ENCODE measurements around the gene UVSSA. TPM values are rescaled to one million over a fixed set of nuclear protein-coding genes. Genes with fewer than 3 reads are reported as not detected.

Gene UVSSA
- total and polyA plus RNA-seq, 12 donors = 2.4 to 11.9 (median 6.6) TPM

- H3K4me1 ChIP-seq = peaks cover 0 to 28% (median 18%) of the 10 kb centered on the region in 9 donors
- DNase-seq = no peak
- WGBS, 2 donors = 27 to 34% methylated on average over 14 of the region's 14 CpGs
- ATAC-seq = no peak
- H3K4me3 ChIP-seq = no peak overlapping the region
- intact Hi-C loops (cut with DNase I) = no loop called here
- peaks cover 50 to 100% (median 98%) of the 10 kb centered on the region in 7 donors for H3K27me3 ChIP-seq
- H3K9me3 ChIP-seq = no peaks in the 10 kb centered on the region
- H3K36me3 ChIP-seq = no peaks in the 10 kb centered on the region
- no peak for TF ChIP-seq CTCF (IDR thresholded peaks at IDR 0.05)
- no peak overlapping the region for H3K27ac ChIP-seq
Measured at GRCh38 chr4:1409079-1409478, 62.1 kb downstream of the UVSSA start.

DNA sequence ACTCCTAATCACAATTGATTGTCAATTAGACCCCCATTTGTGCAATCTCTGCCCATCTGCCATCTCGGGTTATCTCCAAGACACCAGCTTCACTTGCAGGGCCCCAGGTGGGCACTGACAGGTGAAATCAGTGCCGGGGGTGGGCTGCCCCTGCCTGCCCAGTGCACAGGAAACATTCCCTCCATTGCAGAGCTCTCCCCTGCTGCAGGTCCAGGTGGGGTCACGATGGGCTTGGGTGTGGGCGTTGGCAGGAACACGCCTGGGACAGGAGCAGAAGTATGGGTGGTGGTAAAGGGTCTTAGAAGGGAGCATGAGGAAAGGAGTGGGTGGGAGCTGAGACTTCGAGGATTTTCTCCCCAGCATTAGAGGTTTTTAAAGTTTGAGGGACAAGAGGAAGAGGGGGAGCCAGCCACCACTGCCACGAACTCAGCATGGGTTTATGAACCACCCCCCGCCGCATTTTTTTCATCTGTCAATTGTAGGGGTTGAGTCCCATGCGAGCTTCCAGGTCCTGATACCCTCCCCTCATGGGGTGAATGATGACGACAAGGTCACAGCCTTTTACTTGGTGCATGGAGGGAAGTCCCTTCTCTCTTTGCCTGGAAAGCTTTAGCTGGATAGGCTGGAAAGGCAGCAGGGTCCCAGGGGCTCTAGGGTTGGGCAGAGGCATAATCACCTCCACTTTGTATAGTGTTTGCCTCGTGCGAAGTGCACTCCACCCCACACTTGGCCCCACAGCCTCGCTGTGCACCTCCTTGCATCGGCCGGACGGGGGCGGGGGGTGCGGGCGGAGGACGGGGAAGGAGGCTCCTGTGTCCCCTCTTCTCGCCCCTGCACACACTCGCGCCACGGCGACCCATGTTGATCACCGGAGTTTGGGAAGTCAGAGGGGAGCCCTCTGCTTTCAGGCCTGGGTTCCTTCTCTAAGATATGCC is 62.8 kb downstream of the UVSSA start:
- no peak for TF ChIP-seq CTCF (IDR thresholded peaks at IDR 0.05)
- Histone ChIP-seq H3K27me3 (peaks cover 45 to 97% (median 94%) of the 10 kb centered on the region in 7 donors), H3K9me3 (no peaks in the 10 kb centered on the region), H3K4me3 (no peak overlapping the region), H3K27ac (no peak overlapping the region), H3K4me1 (peaks cover 0 to 21% (median 12%) of the 10 kb centered on the region in 9 donors), H3K36me3 (no peaks in the 10 kb centered on the region)
- WGBS, 2 donors = 39 to 44% methylated on average over 27 of the region's 27 CpGs
- DNase-seq (no peak), ATAC-seq (no peak)
- intact Hi-C loops (cut with DNase I) = no loop called here

- WGBS, 2 donors = 21% methylated on average over 48 of the region's 48 CpGs
- ATAC-seq (peak; percentile 71 to 87 (median 82)), DNase-seq (peak; percentile 44 to 63)
- Histone ChIP-seq H3K27ac (no peak overlapping the region), H3K4me1 (peaks cover 0 to 13% (median 5%) of the 10 kb centered on the region in 9 donors), H3K4me3 (no peak overlapping the region), H3K36me3 (no peaks in the 10 kb centered on the region), H3K9me3 (no peaks in the 10 kb centered on the region), H3K27me3 (peaks cover 38 to 97% (median 94%) of the 10 kb centered on the region in 7 donors)
- TF ChIP-seq CTCF (IDR thresholded peaks at IDR 0.05) = no peak
- intact Hi-C loops (cut with DNase I) = no loop called here
Measured at GRCh38 chr4:1410491-1411325, 63.7 kb downstream of the UVSSA start.

Data from heart right ventricle (tissue), 16 donors.